GM18951 (cell line): ENCODE data around the gene GSDME.

Experiments
- POLR2A ChIP-seq: IDR thresholded peaks from 4 replicates; pipeline ENCODE4 v1.6.1; 2011; ENCODE audit warnings: mild to moderate bottlenecking; ENCODE audit not compliant: insufficient read length, insufficient read depth; ENCODE audit errors: extremely low read depth
- in situ Hi-C: fragments of 300-500 bp; cut with MboI; formaldehyde crosslinking; loops from one replicate; pipeline ENCODE4 v1.12.0; 2022; ENCODE audit warnings: low sequenced_read_pairs, mixed read lengths, inconsistent platforms; ENCODE audit not compliant: unreplicated experiment

The GSDME gene

GRCh38 chr7:24670782-24671181, 86.5 kb downstream of the GSDME start:
- in situ Hi-C loops = loop anchor here (25.0 kb wide), 2 partner anchors 258 to 383 kb away; partner anchors contain the start of gene NPY
- no peak for TF ChIP-seq POLR2A

- TF ChIP-seq POLR2A = no peak
- in situ Hi-C loops = loop anchor here (10.0 to 25.0 kb wide), 3 partner anchors 95 to 383 kb away; partner anchors contain the start of genes NPY and PALS2
These were observed 87.2 kb downstream of the GSDME start for GRCh38 chr7:24669971-24670591.

- in situ Hi-C loops = loop anchor here (10.0 to 25.0 kb wide), 3 partner anchors 94 to 382 kb away; partner anchors contain the start of genes NPY and PALS2
- TF ChIP-seq POLR2A = no peak
These were observed 88.2 kb downstream of the GSDME start for GRCh38 chr7:24668927-24669635.

- in situ Hi-C loops = loop anchor here (10.0 to 25.0 kb wide), 3 partner anchors 91 to 378 kb away; partner anchors contain the start of genes NPY and PALS2
- TF ChIP-seq POLR2A = no peak
These were observed 91.5 kb downstream of the GSDME start for GRCh38 chr7:24665564-24666294.

- TF ChIP-seq POLR2A = no peak
- in situ Hi-C loops = loop anchor here (10.0 to 25.0 kb wide), 3 partner anchors 86 to 373 kb away; partner anchors contain the start of genes NPY and PALS2
These were observed 96.7 kb downstream of the GSDME start for GRCh38 chr7:24660546-24660945.

- no peak for TF ChIP-seq POLR2A
- in situ Hi-C loops = loop anchor here (25.0 kb wide), 2 partner anchors 247 to 372 kb away; partner anchors contain the start of gene NPY
These were observed 97.8 kb downstream of the GSDME start for GRCh38 chr7:24659505-24659904.

- in situ Hi-C loops = loop anchor here (25.0 kb wide), 2 partner anchors 246 to 371 kb away; partner anchors contain the start of gene NPY
- TF ChIP-seq POLR2A = no peak
These were observed 99.3 kb downstream of the GSDME start for GRCh38 chr7:24657980-24658379.

GRCh38 chr7:24656608-24657007, 100.7 kb downstream of the GSDME start:
- in situ Hi-C loops = loop anchor here (25.0 kb wide), 2 partner anchors 244 to 369 kb away; partner anchors contain the start of gene NPY
- TF ChIP-seq POLR2A = no peak

GRCh38 chr7:24654305-24654704, 103.0 kb downstream of the GSDME start:
- no peak for TF ChIP-seq POLR2A
- in situ Hi-C loops = loop anchor here (25.0 kb wide), 2 partner anchors 242 to 367 kb away; partner anchors contain the start of gene NPY

- no peak for TF ChIP-seq POLR2A
These were observed 103.8 kb downstream of the GSDME start for GRCh38 chr7:24653316-24654085.

GRCh38 chr7:24652251-24652939, 104.9 kb downstream of the GSDME start:
- TF ChIP-seq POLR2A = no peak
- in situ Hi-C loops = loop anchor here (25.0 kb wide), 2 partner anchors 240 to 365 kb away; partner anchors contain the start of gene NPY

More at GRCh38 chr7:24653316-24654085, 103.8 kb downstream of the GSDME start:
- in situ Hi-C loops = loop anchor here (25.0 kb wide), 2 partner anchors 241 to 366 kb away; partner anchors contain the start of gene NPY
